Measurements from ENCODE around the gene ELP4.
A peak's percentile ranks its signal among the peaks of the same experiment; 100 is the strongest.

The ELP4 gene

DNA sequence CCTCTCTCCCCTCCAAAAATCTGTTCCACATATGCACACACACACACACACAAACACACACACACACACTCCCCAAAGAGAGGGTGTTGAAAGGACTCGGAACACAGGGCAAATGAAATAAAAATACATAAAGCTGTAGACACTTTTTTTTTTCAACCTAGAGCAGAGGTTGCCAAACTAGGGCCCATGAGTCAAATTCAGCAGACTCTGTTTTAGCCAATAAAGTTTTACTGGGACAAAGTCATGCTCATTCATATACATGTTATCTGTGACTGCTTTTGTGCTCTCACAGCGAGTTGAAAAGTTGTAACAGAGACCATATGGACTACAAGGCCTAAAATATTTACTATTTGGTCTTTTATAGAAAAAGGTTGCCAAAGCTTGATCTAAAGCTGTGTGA, 9.0 kb upstream of the ELP4 start:
- TF ChIP-seq, protein P1, sequence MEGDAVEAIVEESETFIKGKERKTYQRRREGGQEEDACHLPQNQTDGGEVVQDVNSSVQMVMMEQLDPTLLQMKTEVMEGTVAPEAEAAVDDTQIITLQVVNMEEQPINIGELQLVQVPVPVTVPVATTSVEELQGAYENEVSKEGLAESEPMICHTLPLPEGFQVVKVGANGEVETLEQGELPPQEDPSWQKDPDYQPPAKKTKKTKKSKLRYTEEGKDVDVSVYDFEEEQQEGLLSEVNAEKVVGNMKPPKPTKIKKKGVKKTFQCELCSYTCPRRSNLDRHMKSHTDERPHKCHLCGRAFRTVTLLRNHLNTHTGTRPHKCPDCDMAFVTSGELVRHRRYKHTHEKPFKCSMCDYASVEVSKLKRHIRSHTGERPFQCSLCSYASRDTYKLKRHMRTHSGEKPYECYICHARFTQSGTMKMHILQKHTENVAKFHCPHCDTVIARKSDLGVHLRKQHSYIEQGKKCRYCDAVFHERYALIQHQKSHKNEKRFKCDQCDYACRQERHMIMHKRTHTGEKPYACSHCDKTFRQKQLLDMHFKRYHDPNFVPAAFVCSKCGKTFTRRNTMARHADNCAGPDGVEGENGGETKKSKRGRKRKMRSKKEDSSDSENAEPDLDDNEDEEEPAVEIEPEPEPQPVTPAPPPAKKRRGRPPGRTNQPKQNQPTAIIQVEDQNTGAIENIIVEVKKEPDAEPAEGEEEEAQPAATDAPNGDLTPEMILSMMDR (IDR thresholded peaks at IDR 0.05; ENCODE audit: low read depth, low read length, missing control alignments): no peak
- no peak for DNase-seq (ENCODE audit: low read depth)
- H3K4me3 ChIP-seq (ENCODE audit: low read depth, low read length): no peak overlapping the region

DNA sequence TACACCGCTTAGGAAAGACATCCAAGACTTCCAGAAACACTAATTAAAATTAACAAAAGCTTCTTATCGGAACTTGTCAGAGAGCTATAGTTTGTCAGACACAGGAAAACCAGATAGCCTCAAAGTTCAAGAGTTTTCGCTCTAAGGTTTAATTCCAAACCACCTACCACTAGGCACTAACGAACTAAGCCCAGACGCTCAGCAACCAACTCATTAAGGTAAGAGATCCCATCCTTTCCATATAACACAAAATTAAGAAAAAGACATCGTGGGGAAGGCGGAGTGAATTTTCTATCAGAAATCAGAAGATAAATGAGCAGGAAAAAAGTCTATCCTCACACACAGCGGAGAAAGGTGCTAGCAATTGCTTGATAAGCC, 527 bp upstream of the ELP4 start:
- TF ChIP-seq, protein P1 (IDR thresholded peaks at IDR 0.05; ENCODE audit: low read depth, low read length, missing control alignments): no peak
- DNase-seq (ENCODE audit: low read depth): no peak
- H3K4me3 ChIP-seq (ENCODE audit: low read depth, low read length): peak overlapping the region; percentile 96

DNA sequence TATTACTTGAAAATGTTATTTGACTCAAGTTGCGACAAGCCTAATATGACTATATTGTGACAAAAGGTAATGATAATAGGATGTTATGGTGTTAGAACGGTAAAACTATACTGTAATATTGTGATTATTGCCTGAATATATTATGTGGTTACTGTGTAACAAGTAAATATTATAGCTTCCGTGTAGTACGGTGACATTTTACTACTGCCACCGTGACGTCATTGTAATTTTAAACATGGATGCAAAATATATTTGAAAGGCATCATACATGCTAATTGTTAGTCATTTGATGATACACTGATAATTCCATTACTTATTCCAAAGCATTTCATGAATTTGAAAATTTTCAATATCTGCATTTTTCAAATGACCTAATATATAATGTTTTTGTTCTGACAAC, 2.5 kb downstream of the ELP4 start:
- TF ChIP-seq, protein P1 (IDR thresholded peaks at IDR 0.05; ENCODE audit: low read depth, low read length, missing control alignments): no peak
- H3K4me3 ChIP-seq (ENCODE audit: low read depth, low read length): no peak overlapping the region
- DNase-seq (ENCODE audit: low read depth): no peak

DNA sequence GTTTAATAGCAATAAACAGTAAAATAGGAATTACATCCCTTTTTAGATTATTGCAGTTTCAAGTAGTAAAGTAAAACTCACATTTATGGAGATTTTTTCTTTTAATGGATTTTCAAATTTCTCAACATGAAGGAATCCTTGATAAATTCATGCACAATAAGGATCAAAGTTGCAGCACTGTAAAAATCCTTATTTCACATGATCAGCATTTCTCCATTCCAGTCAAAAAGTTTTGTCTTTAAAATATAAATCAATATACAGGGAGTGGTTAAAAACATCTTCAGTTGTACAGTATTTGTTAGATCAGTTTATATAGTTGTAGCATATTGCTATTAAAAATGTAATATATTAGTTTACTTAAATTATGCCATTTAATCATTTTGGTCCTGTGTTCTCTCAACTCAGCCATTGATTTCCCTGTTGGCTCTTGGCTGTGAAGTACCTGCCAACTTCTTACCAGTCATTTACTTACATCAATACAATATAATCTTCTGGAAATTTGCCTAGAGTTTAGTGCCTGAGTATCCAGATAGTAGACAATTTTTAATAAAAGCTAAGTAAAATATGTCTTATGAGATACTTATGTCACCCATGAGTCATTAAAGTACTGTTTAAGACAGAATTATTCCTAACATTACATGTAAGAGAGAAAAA, 12.1 kb downstream of the ELP4 start:
- TF ChIP-seq, protein P1 (IDR thresholded peaks at IDR 0.05; ENCODE audit: low read depth, low read length, missing control alignments): no peak
- DNase-seq (ENCODE audit: low read depth): no peak
- H3K4me3 ChIP-seq (ENCODE audit: low read depth, low read length): no peak overlapping the region

DNA sequence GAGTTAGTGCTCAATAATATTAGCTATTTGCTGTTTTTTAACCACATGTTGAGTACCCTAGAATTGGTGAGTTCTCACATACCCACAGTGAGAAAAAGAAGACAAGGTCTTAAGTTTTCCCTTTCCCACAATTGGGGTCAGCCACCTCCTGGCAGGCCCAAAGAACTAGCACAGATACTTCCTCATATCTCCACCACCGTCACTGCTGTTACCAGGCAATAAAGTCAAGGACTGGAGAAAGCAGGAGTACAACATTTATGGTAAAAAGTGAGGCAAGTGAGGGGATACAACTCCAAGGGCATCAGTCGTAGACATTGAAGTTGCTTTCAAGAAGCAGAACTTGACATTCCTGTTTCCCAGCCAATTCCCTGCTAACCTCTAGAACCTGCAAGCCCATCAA, 19.6 kb downstream of the ELP4 start:
- TF ChIP-seq, protein P1 (IDR thresholded peaks at IDR 0.05; ENCODE audit: low read depth, low read length, missing control alignments): no peak
- DNase-seq (ENCODE audit: low read depth): no peak
- no peak overlapping the region for H3K4me3 ChIP-seq (ENCODE audit: low read depth, low read length)

DNA sequence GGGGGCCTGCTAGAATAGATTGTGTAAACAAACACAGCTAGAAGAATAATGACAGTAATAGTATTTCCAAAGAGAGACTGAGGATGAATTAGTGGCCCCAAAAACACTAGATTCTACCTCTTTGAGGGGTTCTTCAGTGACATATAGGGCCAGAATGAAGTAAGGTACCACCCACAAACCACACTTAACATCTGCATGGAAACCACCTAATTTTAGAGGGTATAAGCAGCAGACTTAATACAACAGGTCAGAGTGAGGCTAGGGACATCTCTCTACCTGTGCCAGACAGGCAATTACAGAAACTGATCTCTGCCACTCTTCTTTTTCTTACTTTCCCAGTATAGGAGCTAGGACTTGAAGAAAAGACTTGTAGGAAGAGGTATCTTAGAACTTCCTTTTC, 20.1 kb downstream of the ELP4 start:
- no peak overlapping the region for H3K4me3 ChIP-seq (ENCODE audit: low read depth, low read length)
- TF ChIP-seq, protein P1 (IDR thresholded peaks at IDR 0.05; ENCODE audit: low read depth, low read length, missing control alignments): no peak

DNA sequence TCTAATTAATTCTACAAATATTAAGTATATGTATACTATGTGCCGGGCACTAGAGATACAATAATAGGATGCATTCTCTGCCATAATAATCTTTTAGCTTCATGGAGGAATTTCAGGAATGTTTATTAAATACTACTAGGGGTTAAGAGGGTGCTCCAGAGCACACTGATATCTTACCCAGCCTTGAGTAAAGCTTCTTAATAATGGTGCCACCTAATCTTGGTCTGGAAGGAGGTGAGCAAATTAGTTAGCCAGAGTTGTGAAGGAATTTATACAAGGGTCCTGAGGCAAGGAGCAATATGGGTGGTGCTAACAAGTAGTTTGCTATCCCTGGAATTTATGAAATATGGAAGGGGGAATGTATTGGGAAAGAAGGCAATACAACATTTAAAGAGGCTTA, 21.7 kb downstream of the ELP4 start:
- H3K4me3 ChIP-seq (ENCODE audit: low read depth, low read length): no peak overlapping the region
- no peak for DNase-seq (ENCODE audit: low read depth)
- TF ChIP-seq, protein P1 (IDR thresholded peaks at IDR 0.05; ENCODE audit: low read depth, low read length, missing control alignments): no peak

More for the DNA sequence above, 20.1 kb downstream of the ELP4 start:
- no peak for DNase-seq (ENCODE audit: low read depth)

Measured in GM12864 (cell line).